K562 (cell line): ENCODE results near the gene IGSF23. TPM values are rescaled to one million over a fixed set of nuclear protein-coding genes. Genes with fewer than 3 reads are reported as not detected.

Source experiments
- ESRRA ChIP-seq: fragments of 450-650 bp; IDR thresholded peaks from 2 replicates; pipeline ENCODE4 v1.6.1; 2014; ENCODE audit warnings: low read depth, mild to moderate bottlenecking, moderate library complexity, borderline replicate concordance
- GMEB1 ChIP-seq: fragments of 250-450 bp; sonication (Bioruptor Pico); IDR thresholded peaks from 2 replicates; pipeline ENCODE4 v1.4.0; 2020; ENCODE audit warnings: mild to moderate bottlenecking
- HIVEP1 ChIP-seq: fragments of 250-450 bp; sonication (Bioruptor Pico); IDR thresholded peaks from 2 replicates; pipeline ENCODE4 v1.4.0; 2020; ENCODE audit warnings: mild to moderate bottlenecking
- HMGN3 ChIP-seq: IDR thresholded peaks from 2 replicates; pipeline ENCODE4 v1.6.1; 2011; ENCODE audit warnings: borderline replicate concordance, low read depth, mild to moderate bottlenecking, mixed read lengths, low read length; ENCODE audit not compliant: insufficient read length; ENCODE audit errors: extremely low read depth
- MTA2 ChIP-seq: fragments of 450-650 bp; IDR thresholded peaks from 2 replicates; pipeline ENCODE4 v1.6.1; 2016; ENCODE audit warnings: low read depth
- MYNN ChIP-seq, 2 experiments: sonication (generic); formaldehyde crosslinking in 1 of 2; IDR thresholded peaks; 2 replicates each; pipeline versions ENCODE4 v1.5.0 to v1.6.1; 2016 to 2020; ENCODE audit warnings: antibody characterized with exemption in 1 of 2, missing genetic modification reagents in 1 of 2
- NR3C1 ChIP-seq: sonication (generic); formaldehyde crosslinking; IDR thresholded peaks from 2 replicates; pipeline ENCODE4 v1.8.1; 2022; ENCODE audit warnings: missing genetic modification reagents
- TOE1 ChIP-seq, 2 experiments: fragments of 450-650 bp in 1 of 2; sonication (generic) in 1 of 2; formaldehyde crosslinking in 1 of 2; IDR thresholded peaks; 2 replicates each; pipeline versions ENCODE4 v1.7.1 to v1.8.0; 2016 to 2022; ENCODE audit warnings: borderline replicate concordance in 2 of 2, mild to moderate bottlenecking in 2 of 2, antibody characterized with exemption in 1 of 2, inconsistent platforms in 1 of 2, low read depth in 1 of 2, missing genetic modification reagents in 1 of 2, moderate library complexity in 1 of 2
- XRCC4 ChIP-seq: IDR thresholded peaks from one replicate; pipeline ENCODE4 v1.6.1; 2011; ENCODE audit not compliant: insufficient read depth, insufficient read length; ENCODE audit errors: extremely low read depth
- ZBTB5 ChIP-seq: fragments of 450-650 bp; IDR thresholded peaks from 2 replicates; pipeline ENCODE4 v1.6.1; 2017; ENCODE audit warnings: antibody characterized with exemption
- ZNF12 ChIP-seq: sonication (generic); formaldehyde crosslinking; IDR thresholded peaks from 2 replicates; pipeline ENCODE4 v1.4.0; 2020; ENCODE audit warnings: mild to moderate bottlenecking, missing genetic modification reagents
- ZNF133 ChIP-seq: fragments of 250-450 bp; sonication (Bioruptor Pico); IDR thresholded peaks from 2 replicates; pipeline ENCODE4 v1.4.0; 2020; ENCODE audit warnings: mild to moderate bottlenecking
- ZNF311 ChIP-seq: fragments of 250-450 bp; sonication (Bioruptor Pico); IDR thresholded peaks from 2 replicates; pipeline ENCODE4 v1.4.0; 2020; ENCODE audit warnings: mild to moderate bottlenecking, moderate library complexity
- ZNF764 ChIP-seq: fragments of 250-450 bp; sonication (Bioruptor Pico); IDR thresholded peaks from 2 replicates; pipeline ENCODE4 v1.4.0; 2020; ENCODE audit warnings: low read depth, mild to moderate bottlenecking, moderate library complexity
- polyA plus RNA-seq, 8 experiments: library from polyadenylated mRNA; depleted of rRNA in 4 of 8; stranded (reverse) in 5 of 8; unstranded in 3 of 8; fragments of >200 nt; fragmentation: Nextera tagmentation in 2 of 8; fragmentation: Illumina TruSeq in 1 of 8; extraction: Ambion mirVana in 2 of 8; extraction: Trizol in 1 of 8; gene quantifications; 2 replicates each; pipeline versions ENCODE4 v1.2.1 to v1.2.3, GENCODE V29; 2011 to 2014; ENCODE audit warnings: inconsistent platforms in 1 of 8, missing spikeins in 1 of 8
- total RNA-seq, 7 experiments: library from RNA; depleted of rRNA in 6 of 7; stranded (reverse); fragments of >200 nt in 6 of 7; fragmentation: Illumina TruSeq in 2 of 7; extraction: Trizol in 2 of 7; gene quantifications; 2 replicates each; pipeline versions ENCODE4 v1.2.1 to v1.2.3, GENCODE V29; 2011 to 2021; ENCODE audit warnings: low replicate concordance in 1 of 7
- TF ChIP-seq, protein P1 (sequence below): fragments of 450-650 bp; formaldehyde crosslinking; IDR thresholded peaks from 2 replicates; pipeline ENCODE4 v1.4.0; 2020; ENCODE audit warnings: mild to moderate bottlenecking, moderate library complexity
- TF ChIP-seq, protein P2 (sequence below): fragments of 250-450 bp; sonication (Bioruptor Pico); IDR thresholded peaks from 2 replicates; pipeline ENCODE4 v1.8.0; 2022; ENCODE audit warnings: moderate library complexity, mild to moderate bottlenecking, inconsistent platforms
- TF ChIP-seq, protein P3 (sequence below): fragments of 250-450 bp; sonication (Bioruptor Pico); IDR thresholded peaks from 2 replicates; pipeline ENCODE4 v1.4.0; 2020

Gene IGSF23
- total and polyA plus RNA-seq, 9 of the 15 experiments (the other 6 are each of a cell fraction or from before 2014, with no cell fraction given) = not detected

GRCh38 chr19:44570984-44571684 is 42.2 kb upstream of the IGSF23 start (continued):
- TF ChIP-seq ZBTB5 (no peak), NR3C1 (CRISPR knock-in tag) (no peak), HIVEP1 (no peak), TOE1 (IDR thresholded peaks at IDR 0.05; ENCODE audit: borderline replicate concordance) (no peak; the same call in 1 of the 2 replicates), TOE1 (CRISPR knock-in tag; IDR thresholded peaks at IDR 0.05; ENCODE audit: borderline replicate concordance, low read depth) (no peak), MTA2 (no peak), XRCC4 (no peak), ZNF12 (CRISPR knock-in tag) (no peak), GMEB1 (CRISPR knock-in tag) (no peak), ZNF764 (CRISPR knock-in tag) (no peak), ESRRA (no peak), MYNN (IDR thresholded peaks at IDR 0.05) (no peak), MYNN (CRISPR knock-in tag; IDR thresholded peaks at IDR 0.05) (no peak), HMGN3 (no peak), ZNF133 (CRISPR knock-in tag) (no peak), ZNF311 (CRISPR knock-in tag) (no peak)
- TF ChIP-seq, protein P1, sequence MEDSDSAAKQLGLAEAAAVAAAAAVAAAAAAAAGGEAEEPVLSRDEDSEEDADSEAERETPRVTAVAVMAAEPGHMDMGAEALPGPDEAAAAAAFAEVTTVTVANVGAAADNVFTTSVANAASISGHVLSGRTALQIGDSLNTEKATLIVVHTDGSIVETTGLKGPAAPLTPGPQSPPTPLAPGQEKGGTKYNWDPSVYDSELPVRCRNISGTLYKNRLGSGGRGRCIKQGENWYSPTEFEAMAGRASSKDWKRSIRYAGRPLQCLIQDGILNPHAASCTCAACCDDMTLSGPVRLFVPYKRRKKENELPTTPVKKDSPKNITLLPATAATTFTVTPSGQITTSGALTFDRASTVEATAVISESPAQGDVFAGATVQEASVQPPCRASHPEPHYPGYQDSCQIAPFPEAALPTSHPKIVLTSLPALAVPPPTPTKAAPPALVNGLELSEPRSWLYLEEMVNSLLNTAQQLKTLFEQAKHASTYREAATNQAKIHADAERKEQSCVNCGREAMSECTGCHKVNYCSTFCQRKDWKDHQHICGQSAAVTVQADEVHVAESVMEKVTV = peak; percentile 81
- TF ChIP-seq, protein P2, sequence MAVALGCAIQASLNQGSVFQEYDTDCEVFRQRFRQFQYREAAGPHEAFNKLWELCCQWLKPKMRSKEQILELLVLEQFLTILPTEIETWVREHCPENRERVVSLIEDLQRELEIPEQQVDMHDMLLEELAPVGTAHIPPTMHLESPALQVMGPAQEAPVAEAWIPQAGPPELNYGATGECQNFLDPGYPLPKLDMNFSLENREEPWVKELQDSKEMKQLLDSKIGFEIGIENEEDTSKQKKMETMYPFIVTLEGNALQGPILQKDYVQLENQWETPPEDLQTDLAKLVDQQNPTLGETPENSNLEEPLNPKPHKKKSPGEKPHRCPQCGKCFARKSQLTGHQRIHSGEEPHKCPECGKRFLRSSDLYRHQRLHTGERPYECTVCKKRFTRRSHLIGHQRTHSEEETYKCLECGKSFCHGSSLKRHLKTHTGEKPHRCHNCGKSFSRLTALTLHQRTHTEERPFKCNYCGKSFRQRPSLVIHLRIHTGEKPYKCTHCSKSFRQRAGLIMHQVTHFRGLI (CRISPR knock-in tag) = no peak
- TF ChIP-seq, protein P3, sequence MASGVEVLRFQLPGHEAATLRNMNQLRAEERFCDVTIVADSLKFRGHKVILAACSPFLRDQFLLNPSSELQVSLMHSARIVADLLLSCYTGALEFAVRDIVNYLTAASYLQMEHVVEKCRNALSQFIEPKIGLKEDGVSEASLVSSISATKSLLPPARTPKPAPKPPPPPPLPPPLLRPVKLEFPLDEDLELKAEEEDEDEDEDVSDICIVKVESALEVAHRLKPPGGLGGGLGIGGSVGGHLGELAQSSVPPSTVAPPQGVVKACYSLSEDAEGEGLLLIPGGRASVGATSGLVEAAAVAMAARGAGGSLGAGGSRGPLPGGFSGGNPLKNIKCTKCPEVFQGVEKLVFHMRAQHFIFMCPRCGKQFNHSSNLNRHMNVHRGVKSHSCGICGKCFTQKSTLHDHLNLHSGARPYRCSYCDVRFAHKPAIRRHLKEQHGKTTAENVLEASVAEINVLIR = no peak
